Uterus (tissue), 2 donors: Measurements from ENCODE around the gene PTPRG.

Source experiments
- POLR2A ChIP-seq, 2 donors: fragments of 450-650 bp; IDR thresholded peaks; one replicate each; pipeline ENCODE4 v1.6.1; 2016; ENCODE audit warnings: antibody characterized with exemption in 2 of 2, mild to moderate bottlenecking in 1 of 2, moderate library complexity in 1 of 2
- TF ChIP-seq, protein P1 (sequence below), 4 experiments: fragments of 200-600 bp in 2 of 4; fragments of 450-650 bp in 2 of 4; sonication (generic) in 2 of 4; IDR thresholded peaks; one replicate each; pipeline ENCODE4 v1.5.1; 2016 to 2019; ENCODE audit warnings: antibody characterized with exemption in 4 of 4, mild to moderate bottlenecking in 2 of 4, moderate library complexity in 1 of 4

GRCh38 chr3:61813636-61814035 lies 252.3 kb downstream of the PTPRG start:
- TF ChIP-seq, protein P1, sequence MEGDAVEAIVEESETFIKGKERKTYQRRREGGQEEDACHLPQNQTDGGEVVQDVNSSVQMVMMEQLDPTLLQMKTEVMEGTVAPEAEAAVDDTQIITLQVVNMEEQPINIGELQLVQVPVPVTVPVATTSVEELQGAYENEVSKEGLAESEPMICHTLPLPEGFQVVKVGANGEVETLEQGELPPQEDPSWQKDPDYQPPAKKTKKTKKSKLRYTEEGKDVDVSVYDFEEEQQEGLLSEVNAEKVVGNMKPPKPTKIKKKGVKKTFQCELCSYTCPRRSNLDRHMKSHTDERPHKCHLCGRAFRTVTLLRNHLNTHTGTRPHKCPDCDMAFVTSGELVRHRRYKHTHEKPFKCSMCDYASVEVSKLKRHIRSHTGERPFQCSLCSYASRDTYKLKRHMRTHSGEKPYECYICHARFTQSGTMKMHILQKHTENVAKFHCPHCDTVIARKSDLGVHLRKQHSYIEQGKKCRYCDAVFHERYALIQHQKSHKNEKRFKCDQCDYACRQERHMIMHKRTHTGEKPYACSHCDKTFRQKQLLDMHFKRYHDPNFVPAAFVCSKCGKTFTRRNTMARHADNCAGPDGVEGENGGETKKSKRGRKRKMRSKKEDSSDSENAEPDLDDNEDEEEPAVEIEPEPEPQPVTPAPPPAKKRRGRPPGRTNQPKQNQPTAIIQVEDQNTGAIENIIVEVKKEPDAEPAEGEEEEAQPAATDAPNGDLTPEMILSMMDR (IDR thresholded peaks at IDR 0.05) = no peak
- no peak for TF ChIP-seq POLR2A (IDR thresholded peaks at IDR 0.05)
